Activated T-cell treated with anti-CD3 and anti-CD28 coated beads for 48 hours (primary cell): ENCODE measurements around the gene PCSK6.

Experiments
- DNase-seq: peaks from one replicate; pipeline ENCODE4 v3.0.0-alpha.2; 2020; ENCODE audit warnings: low read depth

PCSK6 gene

GRCh38 chr15:101398247-101398646 lies 91.3 kb downstream of the PCSK6 start:
- no peak for DNase-seq

GRCh38 chr15:101397521-101398003 lies 91.9 kb downstream of the PCSK6 start:
- no peak for DNase-seq

- DNase-seq = no peak
Measured at GRCh38 chr15:101396484-101397261, 92.8 kb downstream of the PCSK6 start.

DNA sequence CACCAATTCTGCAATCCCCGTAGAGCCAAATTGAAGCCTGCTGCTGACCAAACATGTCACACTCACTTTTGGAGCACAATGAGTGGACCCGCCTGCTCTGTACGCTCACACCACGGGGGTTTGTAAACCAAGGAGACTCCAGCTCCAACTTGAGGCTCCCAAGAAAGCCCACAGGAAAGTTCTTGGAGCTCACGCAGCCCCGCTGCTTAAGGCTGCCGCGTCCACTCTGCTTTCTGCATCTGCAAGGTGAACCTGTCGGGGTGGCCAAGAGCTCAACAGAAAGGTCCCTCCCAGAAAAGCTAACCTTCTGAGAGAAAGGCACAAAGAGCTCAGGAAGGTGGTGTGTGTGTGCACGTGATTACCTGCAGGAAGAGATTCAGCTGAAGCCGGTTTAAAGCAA lies 94.9 kb downstream of the PCSK6 start:
- DNase-seq = no peak

GRCh38 chr15:101394056-101394630 lies 95.4 kb downstream of the PCSK6 start:
- no peak for DNase-seq

GRCh38 chr15:101393172-101393571 lies 96.3 kb downstream of the PCSK6 start:
- no peak for DNase-seq

- no peak for DNase-seq
Measured at GRCh38 chr15:101391981-101392640, 97.4 kb downstream of the PCSK6 start.

- no peak for DNase-seq
Measured at GRCh38 chr15:101391431-101391830, 98.1 kb downstream of the PCSK6 start.

DNA sequence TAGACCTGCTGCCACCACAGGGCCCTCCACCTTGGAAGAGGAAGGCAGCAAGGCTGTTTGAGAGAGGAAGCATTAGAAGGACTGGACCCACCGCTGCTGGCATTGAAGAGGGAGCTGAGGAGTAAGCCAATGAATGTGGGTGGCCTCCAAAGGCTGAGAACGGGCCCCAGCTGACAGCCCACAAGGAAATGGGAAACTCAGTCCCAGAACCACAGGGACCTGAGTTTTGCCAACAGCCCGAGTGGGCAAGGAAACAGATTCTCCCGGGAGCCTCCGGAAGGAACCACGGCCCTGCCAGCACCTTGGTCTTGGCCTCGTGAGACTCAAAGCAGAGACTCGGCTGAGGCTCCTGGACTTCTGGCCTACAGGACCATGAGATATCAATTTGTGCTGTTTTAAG lies 99.0 kb downstream of the PCSK6 start:
- no peak for DNase-seq

DNA sequence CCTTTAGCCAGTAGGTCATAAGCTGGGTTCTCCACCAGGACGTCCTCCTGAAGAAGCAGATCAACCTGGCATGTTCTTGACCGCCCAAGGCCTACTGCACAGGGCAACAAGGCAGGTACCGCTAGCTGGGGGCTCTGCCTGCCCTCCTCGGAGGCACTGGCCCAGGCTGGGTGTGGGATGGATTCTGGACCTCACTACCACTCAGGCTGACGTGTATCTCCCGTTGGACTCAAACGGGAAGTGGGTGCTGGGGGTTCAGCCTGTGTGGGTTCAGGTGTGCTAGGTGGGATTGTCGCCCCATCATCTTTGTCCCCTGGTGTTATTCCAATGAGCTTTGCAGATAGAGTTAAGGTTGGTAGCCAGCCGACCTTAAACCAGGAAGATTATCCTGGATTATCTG lies 99.4 kb downstream of the PCSK6 start:
- no peak for DNase-seq

DNA sequence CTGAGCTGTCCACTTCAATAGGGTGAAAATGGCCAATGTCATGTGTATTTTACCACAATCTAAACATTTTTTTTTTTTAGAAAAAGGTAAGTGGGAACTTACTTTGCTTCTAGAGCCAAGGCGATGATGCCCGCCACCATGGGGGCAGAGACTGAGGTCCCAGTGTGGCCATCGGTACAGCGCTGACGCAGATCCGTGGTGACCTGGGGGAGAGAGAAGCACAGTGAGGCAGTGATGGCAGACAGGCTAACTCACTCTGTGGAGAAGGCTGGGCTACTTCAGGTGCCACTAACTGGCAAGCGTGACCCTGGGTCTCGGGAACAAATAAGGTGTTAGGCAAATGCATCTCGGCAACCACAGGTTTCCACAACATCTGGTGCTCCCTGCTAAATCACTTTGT lies 100.1 kb downstream of the PCSK6 start:
- no peak for DNase-seq

DNA sequence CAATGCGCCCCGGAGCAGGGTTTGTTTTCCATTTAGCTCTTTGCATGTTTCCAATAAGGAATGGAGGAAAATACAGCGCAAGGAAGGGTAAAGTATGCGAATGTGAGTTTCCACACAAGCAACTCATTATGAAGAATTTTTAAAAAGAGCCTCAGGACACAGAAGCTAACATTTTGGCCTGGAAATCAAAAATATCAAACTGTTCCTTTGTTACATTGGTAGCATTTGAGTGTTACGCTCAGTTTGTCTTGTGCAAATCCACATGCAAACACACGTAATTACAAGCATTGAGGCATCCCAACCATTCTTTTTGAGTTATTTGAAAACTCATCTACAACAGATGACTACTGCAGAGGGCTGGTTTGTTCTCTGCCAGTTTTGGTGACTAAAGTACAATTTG lies 101.5 kb downstream of the PCSK6 start:
- no peak for DNase-seq

DNA sequence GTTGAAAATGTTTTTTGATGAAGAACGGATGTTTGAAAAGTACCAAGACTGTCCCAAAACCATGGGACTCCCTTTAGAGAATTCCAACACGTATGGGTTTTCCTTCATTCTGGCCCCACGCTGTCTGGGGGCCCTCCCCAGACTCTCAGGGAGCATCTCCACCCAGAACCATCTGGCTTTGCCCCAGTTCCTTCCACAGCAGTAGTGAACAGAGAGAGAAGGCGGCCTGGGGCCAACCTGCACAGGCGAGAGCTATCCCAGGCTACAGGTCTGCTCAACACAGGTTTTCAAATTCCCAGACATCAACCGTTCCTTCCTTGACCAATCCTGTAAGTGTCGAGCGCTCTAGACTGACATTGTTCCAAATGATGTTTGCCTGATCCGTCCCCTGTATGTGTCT lies 101.9 kb downstream of the PCSK6 start:
- DNase-seq = no peak

GRCh38 chr15:101386967-101387366 lies 102.5 kb downstream of the PCSK6 start:
- no peak for DNase-seq

DNA sequence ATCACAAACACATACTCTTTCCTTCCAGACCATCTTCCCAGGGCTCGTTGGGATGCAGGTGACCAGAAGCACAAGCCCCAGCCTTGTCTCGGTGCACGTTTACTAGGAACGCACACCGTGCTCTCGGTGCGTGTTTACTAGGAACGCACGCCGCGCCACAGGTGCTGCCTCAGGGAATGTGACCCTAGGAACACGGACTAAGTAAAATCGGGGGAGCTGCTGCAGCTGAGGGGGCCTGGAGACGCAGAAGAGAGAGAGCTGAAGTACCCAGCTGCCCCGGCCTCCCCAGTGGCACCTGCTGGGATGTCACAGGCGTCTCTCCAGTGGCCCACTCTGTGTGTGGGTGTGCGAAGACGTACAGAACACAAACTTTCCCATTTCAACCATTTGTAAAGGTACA lies 103.5 kb downstream of the PCSK6 start:
- no peak for DNase-seq

DNA sequence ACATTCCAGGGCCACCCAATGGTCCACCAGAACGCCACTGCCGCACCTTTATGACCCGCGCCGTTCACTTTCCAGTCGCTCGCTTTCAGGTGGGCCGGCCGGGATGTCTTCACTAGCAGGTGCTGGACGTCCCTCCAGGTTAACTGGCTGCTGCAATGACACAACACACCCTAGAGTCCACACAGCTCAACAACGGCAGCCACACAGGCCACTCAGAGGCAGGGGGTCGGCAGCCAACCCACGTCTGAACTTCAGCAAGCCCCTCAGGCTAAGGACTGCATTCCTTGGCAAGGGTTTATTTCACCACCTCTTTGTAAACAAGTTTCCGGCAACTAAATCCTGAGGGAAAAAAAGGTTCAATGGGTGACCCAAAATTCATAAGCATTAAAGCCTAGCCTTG lies 105.2 kb downstream of the PCSK6 start:
- DNase-seq = no peak

- DNase-seq = no peak
Measured at GRCh38 chr15:101382544-101382943, 107.0 kb downstream of the PCSK6 start.

DNA sequence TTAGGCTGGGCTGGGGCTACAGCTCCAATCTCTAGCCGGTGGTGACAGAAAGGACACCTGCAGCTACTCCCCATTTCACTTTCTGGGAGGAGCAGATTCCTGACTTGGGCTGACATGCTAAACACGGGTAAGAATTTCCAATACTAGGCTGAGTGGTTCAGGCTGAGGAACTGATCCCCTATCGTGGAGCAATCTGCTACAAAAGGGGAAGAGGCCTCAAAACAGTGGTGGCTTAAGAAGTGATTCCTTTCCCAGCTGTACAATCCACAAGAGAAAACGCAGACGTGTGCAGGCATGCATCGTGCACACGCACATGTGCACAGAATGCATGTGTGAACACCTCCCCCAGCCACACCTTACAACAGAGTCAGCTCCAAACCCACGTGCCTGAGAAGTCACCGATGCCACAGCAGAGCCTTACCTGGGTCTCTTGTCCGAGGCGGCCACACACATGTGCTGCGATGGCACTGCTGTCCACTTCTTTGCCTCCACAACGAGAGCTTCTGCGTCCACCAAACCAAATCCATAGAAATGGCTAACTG lies 107.8 kb downstream of the PCSK6 start:
- no peak for DNase-seq

DNA sequence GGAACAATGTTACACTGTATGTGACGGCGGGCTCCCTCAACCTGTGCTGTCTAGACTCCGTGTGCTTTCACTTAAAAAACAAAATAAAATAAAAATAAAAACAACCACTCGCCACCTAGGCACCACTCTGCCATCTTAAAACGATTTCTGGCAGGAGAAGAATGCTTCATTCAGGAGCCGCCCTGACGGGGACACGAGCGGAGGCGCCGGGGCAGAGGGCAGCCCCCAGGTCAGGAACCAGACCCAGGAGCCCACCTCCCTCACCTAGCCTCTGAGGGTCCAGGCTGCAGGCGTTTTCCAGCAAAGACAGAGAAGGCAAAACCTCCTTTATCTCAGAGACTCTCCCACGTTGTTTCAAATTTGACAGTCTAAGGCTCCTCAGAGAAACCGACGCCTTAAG lies 109.4 kb downstream of the PCSK6 start:
- DNase-seq = no peak

DNA sequence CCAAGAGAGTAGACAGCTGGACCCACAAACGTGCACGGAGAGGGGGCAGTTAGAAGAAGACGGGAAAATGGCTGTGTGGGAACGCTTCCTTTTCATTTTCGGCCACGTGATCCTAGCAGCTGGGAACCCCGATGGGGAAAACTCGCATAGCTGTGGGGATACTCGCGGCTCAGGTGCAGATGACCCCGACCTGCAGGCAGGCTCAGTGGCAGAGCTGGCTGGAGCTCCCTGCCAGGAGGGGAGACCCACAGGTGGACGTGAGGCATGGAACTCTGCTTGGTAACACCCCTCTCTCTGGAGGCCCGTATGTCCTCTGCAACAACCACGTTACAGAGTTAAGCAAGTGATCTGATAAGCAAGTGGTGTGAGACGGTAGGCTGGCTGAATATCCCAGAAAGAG lies 109.9 kb downstream of the PCSK6 start:
- DNase-seq = no peak

DNA sequence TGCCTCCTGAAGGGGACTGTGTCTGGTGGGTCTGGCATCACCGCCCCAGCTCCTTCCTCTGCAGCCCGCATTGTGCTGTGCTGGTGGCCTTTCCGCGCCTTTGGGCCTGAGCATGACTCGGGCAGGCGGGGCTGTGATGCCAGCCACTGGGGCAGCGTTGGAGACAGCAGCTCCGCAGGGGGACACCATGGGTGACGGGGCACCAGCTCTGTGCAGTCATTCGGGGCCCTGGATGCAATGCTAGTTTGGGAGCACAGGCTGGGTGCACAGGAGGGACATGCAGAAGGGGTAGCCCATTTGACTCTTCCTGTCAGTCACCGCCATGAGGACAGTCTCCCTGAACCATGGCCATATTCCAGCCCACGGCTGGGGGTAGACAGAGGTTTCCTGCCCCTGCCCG lies 110.6 kb downstream of the PCSK6 start:
- DNase-seq = no peak

- DNase-seq = no peak
Measured at GRCh38 chr15:101378171-101378755, 111.2 kb downstream of the PCSK6 start.
